GM12878 (cell line): ENCODE results near the gene COL7A1. TPM values are rescaled to one million over a fixed set of nuclear protein-coding genes. Genes with fewer than 3 reads are reported as not detected.

Experiments used
- ATAC-seq: fragments of 200-7000 bp; cut with Tn5 transposase; 3 replicates; pipeline ENCODE4 v1.9.1; 2020; ENCODE audit warnings: mild to moderate bottlenecking, moderate library complexity
- BruUV-seq: library from RNA; stranded (reverse); fragments of 400-500 nt; replicated peaks from 2 replicates; lab custom pipeline; 2021; lab: Mats Ljungman, UMichigan
- CTCF ChIA-PET: fragments of 300-600 bp; sonication (Branson Sonifier 250); formaldehyde crosslinking; extraction: SDS; loops from one replicate; lab custom pipeline; 2021; ENCODE audit warnings: inconsistent platforms; lab: Yijun Ruan, JAX
- POLR2A ChIA-PET: fragments of 350-600 bp; formaldehyde crosslinking; extraction: SDS; loops from one replicate; lab custom pipeline; 2021; ENCODE audit warnings: inconsistent platforms; lab: Charles Lee
- RAD21 ChIA-PET: fragments of 300-600 bp; sonication (Branson Sonifier 250); formaldehyde crosslinking; loops from one replicate; lab custom pipeline; 2023; ENCODE audit warnings: antibody characterized with exemption; ENCODE audit not compliant: unreplicated experiment; lab: Charles Lee
- SMC1A ChIA-PET: fragments of 300-600 bp; sonication (Branson Sonifier 250); formaldehyde crosslinking; loops from one replicate; lab custom pipeline; 2023; ENCODE audit not compliant: unreplicated experiment, uncharacterized antibody; lab: Charles Lee
- DNase-seq: peaks from one replicate; pipeline ENCODE4 v3.0.0-alpha.2; 2011; ENCODE audit warnings: low read depth, low spot score
- FAIRE-seq: peaks from 3 replicates; lab custom pipeline; 2011; peaks lifted over from hg19 to GRCh38; lab: Jason Lieb, UNC
- H2AFZ ChIP-seq: 2 replicates; pipeline ENCODE4 v1.6.0; 2011; ENCODE audit warnings: low read depth, low read length, control low read depth; ENCODE audit not compliant: control insufficient read depth
- H3K27ac ChIP-seq: 2 replicates; pipeline ENCODE4 v1.5.1; 2011; ENCODE audit warnings: control low read depth; ENCODE audit not compliant: control insufficient read depth, insufficient read depth
- H3K27me3 ChIP-seq, 2 experiments: replicated peaks in 1 of 2; 2 replicates each; pipeline versions ENCODE4 v1.6.0 to v1.6.1; 2011; ENCODE audit warnings: low read length in 1 of 2; ENCODE audit not compliant: control insufficient read depth in 2 of 2, insufficient read depth in 2 of 2
- H3K36me3 ChIP-seq, 2 experiments: 2 replicates each; pipeline ENCODE4 v1.5.1; 2011; ENCODE audit warnings: low read length in 1 of 2; ENCODE audit not compliant: control insufficient read depth in 2 of 2, insufficient read depth in 2 of 2
- H3K4me1 ChIP-seq: 2 replicates; pipeline ENCODE4 v1.6.1; 2011; ENCODE audit warnings: mild to moderate bottlenecking, low read length, moderate library complexity, mixed read lengths; ENCODE audit not compliant: control insufficient read depth, insufficient read depth
- H3K4me2 ChIP-seq: 2 replicates; pipeline ENCODE4 v1.6.0; 2011; ENCODE audit warnings: control low read depth; ENCODE audit not compliant: control insufficient read depth, insufficient read depth
- H3K4me3 ChIP-seq: fragments of 200-600 bp; sonication (generic); 2 replicates; pipeline ENCODE4 v1.5.1; 2016
- H3K79me2 ChIP-seq: 2 replicates; pipeline ENCODE4 v1.6.0; 2011; ENCODE audit warnings: low read length; ENCODE audit not compliant: control insufficient read depth, insufficient read depth
- H3K9ac ChIP-seq: 2 replicates; pipeline ENCODE4 v1.8.0; 2011; ENCODE audit warnings: low read length, control low read depth, mixed read lengths; ENCODE audit not compliant: control insufficient read depth, insufficient read depth
- H3K9me3 ChIP-seq: replicated peaks from 3 replicates; pipeline ENCODE4 v1.5.1; 2011; ENCODE audit warnings: mild to moderate bottlenecking, low read length; ENCODE audit not compliant: control insufficient read depth, insufficient read depth
- H4K20me1 ChIP-seq: 2 replicates; pipeline ENCODE4 v1.6.0; 2011; ENCODE audit not compliant: control insufficient read depth, insufficient read depth
- CHD1 ChIP-seq: IDR thresholded peaks from 2 replicates; pipeline ENCODE4 v1.6.1; 2012; ENCODE audit warnings: low read depth, low read length, improper control_type of control experiment
- EZH2 ChIP-seq: IDR thresholded peaks from 2 replicates; pipeline ENCODE4 v1.6.1; 2012; ENCODE audit warnings: low read depth, mild to moderate bottlenecking, control low read depth, inconsistent platforms, low read length, borderline replicate concordance; ENCODE audit not compliant: control insufficient read depth
- MYB ChIP-seq: fragments of 150-350 bp; IDR thresholded peaks from 2 replicates; pipeline ENCODE4 v1.6.1; 2014; ENCODE audit warnings: mild to moderate bottlenecking, low read depth, low read length, borderline replicate concordance
- NR2F1 ChIP-seq: fragments of 450-650 bp; conservative IDR thresholded peaks from 2 replicates; pipeline ENCODE4 v1.6.1; 2017; ENCODE audit warnings: mild to moderate bottlenecking
- POLR2A ChIP-seq: IDR thresholded peaks from 2 replicates; pipeline ENCODE4 v1.6.1; 2011; ENCODE audit warnings: low read depth, mild to moderate bottlenecking, low read length
- SMAD5 ChIP-seq: IDR thresholded peaks from 2 replicates; pipeline ENCODE4 v1.6.1; 2016; ENCODE audit warnings: antibody characterized with exemption, low read depth
- ZNF274 ChIP-seq: IDR thresholded peaks from one replicate; pipeline ENCODE4 v1.8.0; 2011; ENCODE audit not compliant: insufficient read length, insufficient read depth
- WGBS: methylation state at CpG from one replicate; pipeline ENCODE4 v1.1.6; 2016; ENCODE audit warnings: low lambda C conversion rate; ENCODE audit not compliant: insufficient replicate concordance, insufficient coverage; ENCODE audit errors: missing lambda C conversion rate; 5-methylcytosine and 5-hydroxymethylcytosine counted together
- in situ Hi-C: fragments of 300-500 bp; cut with MboI; formaldehyde crosslinking; loops from 9 replicates; pipeline ENCODE4 v1.14.3; 2018; ENCODE audit warnings: mixed read lengths
- intact Hi-C: fragments of 100-400 bp; cut with micrococcal nuclease; formaldehyde crosslinking; loops from one replicate; pipeline ENCODE4 v1.14.2; 2022; ENCODE audit not compliant: unreplicated experiment
- polyA plus RNA-seq, 11 experiments: library from polyadenylated mRNA; depleted of rRNA in 4 of 11; unstranded in 6 of 11; stranded (reverse) in 5 of 11; fragments of >200 nt; fragmentation: Nextera tagmentation in 4 of 11; fragmentation: Illumina TruSeq in 1 of 11; extraction: Ambion mirVana in 4 of 11; extraction: Trizol in 1 of 11; gene quantifications; 1 replicate in 1 of 11; 2 replicates in 10 of 11; pipeline versions ENCODE4 v1.2.1 to v1.2.3, GENCODE V29; 2011 to 2016; ENCODE audit warnings: inconsistent platforms in 2 of 11, missing spikeins in 2 of 11, low read depth in 1 of 11
- total RNA-seq, 4 experiments: library from RNA; depleted of rRNA in 3 of 4; stranded (reverse); fragments of >200 nt in 3 of 4; fragmentation: Illumina TruSeq in 1 of 4; extraction: Trizol in 1 of 4; gene quantifications; 2 replicates each; pipeline versions ENCODE4 v1.2.1 to v1.2.3, GENCODE V29; 2013 to 2021
- TF ChIP-seq, protein P1 (sequence below): IDR thresholded peaks from 2 replicates; pipeline ENCODE4 v1.6.1; 2012; ENCODE audit warnings: low read depth, low read length, improper control_type of control experiment
- TF ChIP-seq, protein P2 (sequence below): fragments of 450-650 bp; IDR thresholded peaks from 2 replicates; pipeline ENCODE4 v1.6.1; 2017; ENCODE audit warnings: borderline replicate concordance
- TF ChIP-seq, protein P3 (sequence below): fragments of 450-650 bp; conservative IDR thresholded peaks from 2 replicates; pipeline ENCODE4 v1.6.1; 2017; ENCODE audit warnings: mild to moderate bottlenecking, moderate library complexity

Gene COL7A1
- total and polyA plus RNA-seq, 10 of the 15 experiments (the other 5 are each of a cell fraction or from before 2014, with no cell fraction given): 0.01 to 1.9 (median 0.29) TPM; not detected in 1

DNA sequence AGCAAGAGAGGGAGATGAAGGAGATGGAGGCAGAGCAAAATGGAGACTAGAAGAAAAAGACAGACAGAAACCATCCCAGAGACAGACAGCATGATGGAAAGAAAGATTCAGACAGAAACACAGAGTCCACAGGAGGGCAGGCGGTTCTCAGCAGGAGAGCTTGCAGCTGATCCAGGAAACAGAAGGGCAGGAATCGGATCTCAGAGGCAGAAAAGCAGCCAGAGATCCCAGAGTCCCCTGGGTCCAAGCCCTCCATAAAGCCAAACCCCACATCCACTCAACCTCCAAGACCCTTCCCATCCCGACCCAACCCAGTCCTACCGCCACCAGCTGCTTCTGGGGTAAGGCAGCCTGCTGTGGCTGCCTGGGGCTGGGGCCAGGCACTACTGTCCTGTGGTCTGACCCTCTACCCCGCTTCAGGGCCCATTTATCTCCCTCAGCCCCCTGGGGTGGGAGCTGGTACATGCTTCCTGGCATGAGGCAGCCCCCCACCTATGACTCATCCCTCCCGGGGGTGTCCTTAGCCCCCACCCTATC lies 31.7 kb downstream of the COL7A1 start, which contains the start of gene UCN2 (continued):
- TF ChIP-seq CHD1 (no peak), SMAD5 (no peak), MYB (no peak), POLR2A (no peak)
- TF ChIP-seq, protein P1, sequence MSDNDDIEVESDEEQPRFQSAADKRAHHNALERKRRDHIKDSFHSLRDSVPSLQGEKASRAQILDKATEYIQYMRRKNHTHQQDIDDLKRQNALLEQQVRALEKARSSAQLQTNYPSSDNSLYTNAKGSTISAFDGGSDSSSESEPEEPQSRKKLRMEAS: no peak

DNA sequence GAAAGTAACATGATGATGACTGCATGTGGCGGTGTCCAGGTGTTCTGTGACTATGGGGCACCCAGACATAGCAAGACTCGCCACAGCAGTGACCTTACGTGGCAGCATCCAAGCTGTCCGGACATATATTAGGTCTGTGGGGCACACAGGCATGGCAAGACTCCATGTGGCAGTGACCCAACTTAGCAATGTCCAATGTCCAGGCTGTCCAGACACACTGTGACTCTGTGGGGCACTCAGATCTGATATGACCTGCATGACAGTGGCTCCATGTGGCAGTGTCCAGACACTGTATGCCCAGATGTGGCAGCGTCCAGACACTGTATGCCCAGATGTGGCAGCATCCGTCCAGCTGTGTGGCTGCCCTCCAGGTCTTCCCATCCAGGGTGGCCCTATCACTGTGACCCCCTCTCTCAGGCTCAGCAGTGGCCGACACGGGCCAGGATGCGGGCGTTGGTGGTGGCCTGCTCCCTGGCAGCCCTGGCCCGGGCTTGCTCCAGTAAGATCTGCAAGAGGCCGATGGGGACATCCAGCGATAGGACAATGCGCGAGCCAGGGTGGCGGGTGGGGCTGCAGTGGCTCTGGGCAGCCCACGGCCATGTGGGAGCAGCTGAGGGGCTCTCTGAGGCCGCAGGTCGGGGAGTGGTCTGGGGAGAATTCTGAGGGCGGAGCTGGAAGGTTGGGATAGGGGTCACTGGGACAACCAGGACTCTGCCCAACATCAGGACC lies 32.6 kb downstream of the COL7A1 start:
- Histone ChIP-seq H3K36me3 (no peaks in the 10 kb centered on the region), H2AFZ (no peak overlapping the region), H3K9me3 (no peaks in the 10 kb centered on the region), H3K27me3 (no peaks in the 10 kb centered on the region), H3K4me1 (peaks cover 36% of the 10 kb centered on the region), H3K4me2 (no peak overlapping the region), H4K20me1 (no peaks in the 10 kb centered on the region), H3K4me3 (no peak overlapping the region), H3K79me2 (no peaks in the 10 kb centered on the region), H3K27ac (no peak overlapping the region), H3K9ac (no peak overlapping the region; the same call in 1 of the 2 replicates)
- WGBS: 49% methylated on average over 20 of the region's 20 CpGs
- TF ChIP-seq NR2F1: no peak
- TF ChIP-seq EZH2: no peak
- TF ChIP-seq, protein P2, sequence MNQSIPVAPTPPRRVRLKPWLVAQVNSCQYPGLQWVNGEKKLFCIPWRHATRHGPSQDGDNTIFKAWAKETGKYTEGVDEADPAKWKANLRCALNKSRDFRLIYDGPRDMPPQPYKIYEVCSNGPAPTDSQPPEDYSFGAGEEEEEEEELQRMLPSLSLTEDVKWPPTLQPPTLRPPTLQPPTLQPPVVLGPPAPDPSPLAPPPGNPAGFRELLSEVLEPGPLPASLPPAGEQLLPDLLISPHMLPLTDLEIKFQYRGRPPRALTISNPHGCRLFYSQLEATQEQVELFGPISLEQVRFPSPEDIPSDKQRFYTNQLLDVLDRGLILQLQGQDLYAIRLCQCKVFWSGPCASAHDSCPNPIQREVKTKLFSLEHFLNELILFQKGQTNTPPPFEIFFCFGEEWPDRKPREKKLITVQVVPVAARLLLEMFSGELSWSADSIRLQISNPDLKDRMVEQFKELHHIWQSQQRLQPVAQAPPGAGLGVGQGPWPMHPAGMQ: no peak
- TF ChIP-seq, protein P3, sequence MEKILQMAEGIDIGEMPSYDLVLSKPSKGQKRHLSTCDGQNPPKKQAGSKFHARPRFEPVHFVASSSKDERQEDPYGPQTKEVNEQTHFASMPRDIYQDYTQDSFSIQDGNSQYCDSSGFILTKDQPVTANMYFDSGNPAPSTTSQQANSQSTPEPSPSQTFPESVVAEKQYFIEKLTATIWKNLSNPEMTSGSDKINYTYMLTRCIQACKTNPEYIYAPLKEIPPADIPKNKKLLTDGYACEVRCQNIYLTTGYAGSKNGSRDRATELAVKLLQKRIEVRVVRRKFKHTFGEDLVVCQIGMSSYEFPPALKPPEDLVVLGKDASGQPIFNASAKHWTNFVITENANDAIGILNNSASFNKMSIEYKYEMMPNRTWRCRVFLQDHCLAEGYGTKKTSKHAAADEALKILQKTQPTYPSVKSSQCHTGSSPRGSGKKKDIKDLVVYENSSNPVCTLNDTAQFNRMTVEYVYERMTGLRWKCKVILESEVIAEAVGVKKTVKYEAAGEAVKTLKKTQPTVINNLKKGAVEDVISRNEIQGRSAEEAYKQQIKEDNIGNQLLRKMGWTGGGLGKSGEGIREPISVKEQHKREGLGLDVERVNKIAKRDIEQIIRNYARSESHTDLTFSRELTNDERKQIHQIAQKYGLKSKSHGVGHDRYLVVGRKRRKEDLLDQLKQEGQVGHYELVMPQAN: no peak
- TF ChIP-seq ZNF274: no peak
- no peak for TF ChIP-seq SMAD5
- BruUV-seq: no TSS peak
- FAIRE-seq (no peak), ATAC-seq (no peak), DNase-seq (no peak)
- in situ Hi-C loops (no loop called here), intact Hi-C loops (no loop called here)
- POLR2A ChIA-PET: interaction anchor here (7.1 kb wide), 1 partner anchor 93 kb away, joined by 91 read pairs; a partner anchor contains a TSS
- SMC1A ChIA-PET: interaction anchor here (1.6 kb wide), 1 partner anchor 93 kb away, joined by 3 read pairs; no protein-coding TSS in a partner anchor
- RAD21 ChIA-PET: no interaction called here
- CTCF ChIA-PET: interaction anchor here (1.0 to 16.3 kb wide), 3 partner anchors 13 to 125 kb away, joined by 3 to 239 read pairs (median 14); partner anchors contain the start of genes ATRIP, CCDC51 and TMA7
